Type B pancreatic cell (in vitro differentiated cells): ENCODE data around the gene RING1. TPM values are rescaled to one million over a fixed set of nuclear protein-coding genes. Genes with fewer than 3 reads are reported as not detected.

Experiments used
- DNase-seq: peaks from one replicate; pipeline ENCODE4 v3.0.0; 2021; ENCODE audit warnings: mixed read lengths; ENCODE audit not compliant: unreplicated experiment; ENCODE audit errors: extremely low spot score
- H3K27ac Mint-ChIP-seq: 2 replicates; pipeline ENCODE4 v1.8.0; 2021; ENCODE audit warnings: mild to moderate bottlenecking, mixed read lengths
- H3K27me3 Mint-ChIP-seq: 2 replicates; pipeline ENCODE4 v1.8.0; 2021; ENCODE audit warnings: mixed read lengths
- H3K36me3 Mint-ChIP-seq: 2 replicates; pipeline ENCODE4 v1.8.0; 2021; ENCODE audit warnings: mixed read lengths
- H3K4me1 Mint-ChIP-seq: one replicate; pipeline ENCODE4 v1.8.0; 2021; ENCODE audit warnings: mixed read lengths; ENCODE audit not compliant: unreplicated experiment
- H3K4me3 Mint-ChIP-seq: 2 replicates; pipeline ENCODE4 v1.8.0; 2021; ENCODE audit warnings: mild to moderate bottlenecking, mixed read lengths
- H3K9me3 Mint-ChIP-seq: 2 replicates; pipeline ENCODE4 v1.8.0; 2021; ENCODE audit warnings: mixed read lengths
- CTCF ChIP-seq: fragments of 200-600 bp; sonication (generic); conservative IDR thresholded peaks from 2 replicates; pipeline ENCODE4 v1.5.0; 2021; ENCODE audit warnings: antibody characterized with exemption, mild to moderate bottlenecking
- total RNA-seq: library from RNA; stranded (reverse); gene quantifications from 2 replicates; pipeline ENCODE4 v1.2.1, GENCODE V29; 2021; ENCODE audit warnings: low replicate concordance

The RING1 gene
- total RNA-seq, 1 donor from 2014 or later, result 60.4 TPM

GRCh38 chr6:33204415-33205190 lies 3.7 kb upstream of the RING1 start, which contains the start of gene HSD17B8:
HSD17B8 (plus strand) TSS chr6:33204655; CDS start chr6:33204669, 14 bp downstream.
- peak within 1 kb of the TSS; percentile 99 for H3K27ac Mint-ChIP-seq
- no peak for TF ChIP-seq CTCF

GRCh38 chr6:33205191-33206026 lies 2.9 kb upstream of the RING1 start:
- Mint-ChIP-seq H3K4me1 (peaks cover 64% of the 10 kb centered on the region), H3K27ac (peak overlapping the region; percentile 99), H3K4me3 (peak overlapping the region; percentile 100), H3K36me3 (peaks cover 32% of the 10 kb centered on the region), H3K27me3 (no peaks in the 10 kb centered on the region), H3K9me3 (no peaks in the 10 kb centered on the region)
- TF ChIP-seq CTCF, result no peak
- DNase-seq, result no peak

More at GRCh38 chr6:33204415-33205190, 3.7 kb upstream of the RING1 start, which contains the start of gene HSD17B8:
- Mint-ChIP-seq H3K36me3 (peaks cover 29% of the 10 kb centered on the region), H3K4me1 (peaks cover 62% of the 10 kb centered on the region), H3K4me3 (peak within 1 kb of the TSS; percentile 100), H3K27me3 (no peaks in the 10 kb centered on the region), H3K9me3 (no peaks in the 10 kb centered on the region)
- peak; percentile 91 for DNase-seq

- peaks cover 30% of the 10 kb centered on the region for H3K36me3 Mint-ChIP-seq
- H3K9me3 Mint-ChIP-seq, result no peaks in the 10 kb centered on the region
- peaks cover 62% of the 10 kb centered on the region for H3K4me1 Mint-ChIP-seq
- TF ChIP-seq CTCF, result no peak
- no peaks in the 10 kb centered on the region for H3K27me3 Mint-ChIP-seq
- no peak for DNase-seq
- H3K4me3 Mint-ChIP-seq, result peak overlapping the region; percentile 100
- H3K27ac Mint-ChIP-seq, result peak overlapping the region; percentile 99
Measured at GRCh38 chr6:33206027-33206863, 2.1 kb upstream of the RING1 start.

GRCh38 chr6:33206864-33207551 lies 1.3 kb upstream of the RING1 start:
- no peaks in the 10 kb centered on the region for H3K9me3 Mint-ChIP-seq
- DNase-seq, result no peak
- H3K36me3 Mint-ChIP-seq, result peaks cover 26% of the 10 kb centered on the region
- H3K27ac Mint-ChIP-seq, result peak overlapping the region; percentile 99
- TF ChIP-seq CTCF, result no peak
- no peaks in the 10 kb centered on the region for H3K27me3 Mint-ChIP-seq
- H3K4me1 Mint-ChIP-seq, result peaks cover 57% of the 10 kb centered on the region
- peak overlapping the region; percentile 100 for H3K4me3 Mint-ChIP-seq
